ENCODE measurements around the gene UBA52. TPM values are rescaled to one million over a fixed set of nuclear protein-coding genes. Genes with fewer than 3 reads are reported as not detected.

The UBA52 gene
- total RNA-seq, 6 donors from 2014 or later = 127 to 988 (median 458) TPM

DNA sequence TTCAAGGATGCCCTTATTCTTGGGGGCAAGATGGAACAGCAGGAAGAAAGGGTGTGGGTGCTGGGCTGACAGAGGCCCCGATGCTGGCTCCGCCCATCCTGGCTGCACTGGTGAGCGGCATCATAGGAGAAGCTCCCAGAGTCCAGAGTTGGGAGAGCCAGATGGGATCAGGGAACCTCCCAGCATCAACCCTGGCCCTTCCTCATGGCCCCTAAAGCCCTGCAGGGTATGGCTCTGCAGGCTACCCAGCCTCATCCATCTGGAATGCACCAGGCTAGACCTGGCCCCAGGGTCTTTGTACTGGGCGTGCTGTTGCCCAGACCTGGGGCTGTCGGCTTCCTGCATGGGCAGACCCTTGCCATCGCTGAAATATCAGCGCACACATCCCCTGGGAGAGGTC is 41.9 kb upstream of the UBA52 start:
- H3K4me1 ChIP-seq = no peaks in the 10 kb centered on the region
- no peaks in the 10 kb centered on the region for H3K27me3 ChIP-seq
- 82 to 83% methylated on average over 7 of the region's 7 CpGs for WGBS, 2 donors
- H3K9me3 ChIP-seq = no peaks in the 10 kb centered on the region
- no peak overlapping the region for H3K4me3 ChIP-seq
- no peak for TF ChIP-seq EP300 (IDR thresholded peaks at IDR 0.05)
- TF ChIP-seq POLR2A (IDR thresholded peaks at IDR 0.05) = no peak
- TF ChIP-seq CTCF (IDR thresholded peaks at IDR 0.05) = no peak
- no peak for TF ChIP-seq POLR2AphosphoS5 (IDR thresholded peaks at IDR 0.05)
- ATAC-seq (ENCODE audit: low FRiP score in 2 of 2) = peak in 1 of 2 donors; percentile 27
- H3K27ac ChIP-seq = no peak overlapping the region
- no peak for DNase-seq
- H3K36me3 ChIP-seq = peaks cover 14 to 35% (median 27%) of the 10 kb centered on the region in 4 donors

GRCh38 chr19:18531485-18531884 is 40.2 kb upstream of the UBA52 start:
- H3K36me3 ChIP-seq = peaks cover 18 to 50% (median 39%) of the 10 kb centered on the region in 4 donors
- 98 to 99% methylated on average over 7 to 8 of the region's 9 CpGs for WGBS, 2 donors
- H3K4me1 ChIP-seq = no peaks in the 10 kb centered on the region
- H3K27ac ChIP-seq = no peak overlapping the region
- DNase-seq (no peak), ATAC-seq (ENCODE audit: low FRiP score in 2 of 2) (no peak)
- no peak overlapping the region for H3K4me3 ChIP-seq
- H3K27me3 ChIP-seq = no peaks in the 10 kb centered on the region
- no peaks in the 10 kb centered on the region for H3K9me3 ChIP-seq
- TF ChIP-seq POLR2AphosphoS5 (IDR thresholded peaks at IDR 0.05) = no peak
- TF ChIP-seq EP300 (IDR thresholded peaks at IDR 0.05) = no peak
- no peak for TF ChIP-seq POLR2A (IDR thresholded peaks at IDR 0.05)
- no peak for TF ChIP-seq CTCF (IDR thresholded peaks at IDR 0.05)

DNA sequence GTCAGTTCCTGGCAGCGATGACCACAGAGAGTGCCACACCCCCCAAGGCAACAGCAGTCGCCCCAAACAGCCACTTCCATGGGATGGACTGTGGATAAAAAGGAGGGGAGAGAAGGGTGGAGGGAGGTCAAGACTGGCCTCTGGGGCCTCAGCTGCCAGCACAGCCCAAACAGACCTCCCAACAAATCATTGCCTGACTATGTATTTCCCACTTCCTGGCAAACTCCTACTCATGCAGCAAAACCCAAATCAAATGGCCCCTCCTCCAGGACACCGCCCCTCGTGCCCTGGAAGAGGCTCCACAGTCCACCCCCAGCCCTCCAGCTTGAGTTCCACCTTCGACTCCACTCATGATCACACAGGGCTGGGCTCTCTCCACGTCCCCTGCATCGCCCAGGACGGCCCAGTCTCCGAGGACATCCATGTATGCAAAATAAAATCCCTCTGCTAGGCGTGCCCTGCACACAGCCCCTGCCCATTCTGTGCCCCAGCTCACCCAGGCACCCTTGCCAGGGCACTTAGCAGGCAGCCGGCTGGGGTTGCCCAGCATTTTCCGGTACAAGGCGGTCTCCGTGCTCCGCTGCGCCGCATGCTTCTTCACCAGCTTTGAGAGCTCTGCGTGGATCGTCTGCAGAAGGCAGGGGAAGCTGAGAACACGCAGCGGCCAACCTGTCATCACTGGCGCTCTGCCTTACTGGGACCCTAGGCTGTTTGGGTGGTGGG is 39.3 kb upstream of the UBA52 start:
- TF ChIP-seq CTCF (IDR thresholded peaks at IDR 0.05) (no peak), POLR2A (IDR thresholded peaks at IDR 0.05) (no peak), POLR2AphosphoS5 (IDR thresholded peaks at IDR 0.05) (no peak), EP300 (IDR thresholded peaks at IDR 0.05) (no peak)

GRCh38 chr19:18533058-18533457 is 38.6 kb upstream of the UBA52 start:
- DNase-seq = no peak
- Histone ChIP-seq H3K4me3 (no peak overlapping the region), H3K27ac (no peak overlapping the region), H3K27me3 (no peaks in the 10 kb centered on the region), H3K9me3 (no peaks in the 10 kb centered on the region), H3K36me3 (peaks cover 19 to 66% (median 53%) of the 10 kb centered on the region in 4 donors), H3K4me1 (no peaks in the 10 kb centered on the region)
- TF ChIP-seq POLR2AphosphoS5 (IDR thresholded peaks at IDR 0.05) (no peak), EP300 (IDR thresholded peaks at IDR 0.05) (no peak), POLR2A (IDR thresholded peaks at IDR 0.05) (no peak), CTCF (IDR thresholded peaks at IDR 0.05) (no peak)
- ATAC-seq (ENCODE audit: low FRiP score in 2 of 2) = no peak
- 96% methylated on average over 4 of the region's 4 CpGs for WGBS, 2 donors

More for the DNA sequence above, 39.3 kb upstream of the UBA52 start:
- H3K4me3 ChIP-seq = no peak overlapping the region
- ATAC-seq (ENCODE audit: low FRiP score in 2 of 2) (no peak), DNase-seq (peak in 1 of 2 donors; percentile 68)
- H3K27ac ChIP-seq = no peak overlapping the region
- peaks cover 19 to 58% (median 47%) of the 10 kb centered on the region in 4 donors for H3K36me3 ChIP-seq
- no peaks in the 10 kb centered on the region for H3K4me1 ChIP-seq
- WGBS, 2 donors = 97% methylated on average over 12 to 22 of the region's 22 CpGs
- H3K9me3 ChIP-seq = no peaks in the 10 kb centered on the region
- no peaks in the 10 kb centered on the region for H3K27me3 ChIP-seq

- no peak for ATAC-seq (ENCODE audit: low FRiP score in 2 of 2)
- Histone ChIP-seq H3K4me3 (no peak overlapping the region), H3K9me3 (no peaks in the 10 kb centered on the region), H3K27me3 (no peaks in the 10 kb centered on the region), H3K27ac (no peak overlapping the region), H3K36me3 (peaks cover 23 to 92% (median 61%) of the 10 kb centered on the region in 4 donors), H3K4me1 (peaks cover 0 to 5% (median 0%) of the 10 kb centered on the region in 4 donors)
- WGBS, 2 donors = 94 to 98% methylated on average over 10 of the region's 10 CpGs
- TF ChIP-seq POLR2A (IDR thresholded peaks at IDR 0.05) = no peak
- no peak for TF ChIP-seq POLR2AphosphoS5 (IDR thresholded peaks at IDR 0.05)
- no peak for TF ChIP-seq CTCF (IDR thresholded peaks at IDR 0.05)
- no peak for TF ChIP-seq EP300 (IDR thresholded peaks at IDR 0.05)
- no peak for DNase-seq
Observed at GRCh38 chr19:18536475-18536874, 35.2 kb upstream of the UBA52 start.
